Astrocyte of the cerebellum (primary cell): ENCODE results near the gene PITHD1.

Experiments
- DNase-seq: peaks from one replicate; pipeline ENCODE4 v3.0.0-alpha.2; 2011; ENCODE audit warnings: low read depth
- H3K4me3 ChIP-seq: 2 replicates; pipeline ENCODE4 v1.5.1; 2011; ENCODE audit warnings: mild to moderate bottlenecking, low read depth, low read length, moderate library complexity
- in situ Hi-C: cut with HindIII; loops from 2 replicates; pipeline ENCODE4 v1.10.0; 2017; ENCODE audit warnings: low sequenced_read_pairs
- TF ChIP-seq, protein P1 (sequence below): IDR thresholded peaks from 2 replicates; pipeline ENCODE4 v1.5.1; 2012; ENCODE audit warnings: low read length, low read depth, moderate library complexity, mild to moderate bottlenecking; ENCODE audit errors: missing control alignments

Gene PITHD1

DNA sequence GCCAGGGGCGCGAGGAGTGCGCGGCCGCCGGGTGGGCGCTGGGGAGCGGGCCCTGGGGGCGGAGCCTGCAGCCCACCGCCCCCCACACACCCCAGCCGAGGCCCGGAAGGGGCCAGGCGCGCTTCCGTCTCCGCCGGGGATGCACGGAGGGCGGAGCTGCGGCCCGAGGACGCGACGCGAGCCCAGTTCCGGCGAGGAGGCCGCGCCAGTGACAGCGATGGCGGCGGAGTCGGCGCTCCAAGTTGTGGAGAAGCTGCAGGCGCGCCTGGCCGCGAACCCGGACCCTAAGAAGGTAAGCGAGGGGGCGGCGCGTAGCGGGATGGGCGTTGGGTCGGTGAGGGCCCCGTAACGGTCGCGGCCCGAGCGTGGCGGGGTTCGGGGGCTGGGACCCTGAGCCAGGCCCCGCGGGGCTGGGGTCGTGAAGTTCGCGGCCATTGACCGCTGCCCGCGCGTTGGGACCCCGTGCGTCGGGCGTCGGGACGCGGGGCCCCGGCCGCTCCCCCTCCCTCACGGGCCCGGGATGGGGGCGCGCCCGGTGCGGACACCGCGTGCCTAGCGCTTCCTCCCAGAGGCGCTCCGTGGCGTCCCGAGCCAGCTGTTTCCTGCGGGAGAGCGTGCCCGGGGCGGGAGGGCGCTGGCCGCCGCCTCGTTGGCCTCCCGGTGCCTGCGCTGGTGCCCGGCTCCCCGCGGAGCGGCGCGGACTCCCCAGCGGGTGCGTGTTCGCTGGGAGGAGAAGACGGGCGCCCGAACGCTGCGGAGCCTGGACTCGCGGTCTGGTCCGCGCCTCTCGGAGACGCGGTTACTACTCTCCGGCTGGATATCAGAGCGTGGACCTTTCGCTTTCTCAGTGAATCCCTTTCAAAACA lies 34.7 kb upstream of the PITHD1 start, which contains the start of gene ELOA:
Gene ELOA (plus strand): TSS at position 185 of the 866 bp plus-strand sequence. CDS start 33 bp downstream, at position 218.
- in situ Hi-C loops = no loop called here
- peak within 1 kb of the TSS; percentile 77 for H3K4me3 ChIP-seq
- no peak for DNase-seq
- TF ChIP-seq, protein P1, sequence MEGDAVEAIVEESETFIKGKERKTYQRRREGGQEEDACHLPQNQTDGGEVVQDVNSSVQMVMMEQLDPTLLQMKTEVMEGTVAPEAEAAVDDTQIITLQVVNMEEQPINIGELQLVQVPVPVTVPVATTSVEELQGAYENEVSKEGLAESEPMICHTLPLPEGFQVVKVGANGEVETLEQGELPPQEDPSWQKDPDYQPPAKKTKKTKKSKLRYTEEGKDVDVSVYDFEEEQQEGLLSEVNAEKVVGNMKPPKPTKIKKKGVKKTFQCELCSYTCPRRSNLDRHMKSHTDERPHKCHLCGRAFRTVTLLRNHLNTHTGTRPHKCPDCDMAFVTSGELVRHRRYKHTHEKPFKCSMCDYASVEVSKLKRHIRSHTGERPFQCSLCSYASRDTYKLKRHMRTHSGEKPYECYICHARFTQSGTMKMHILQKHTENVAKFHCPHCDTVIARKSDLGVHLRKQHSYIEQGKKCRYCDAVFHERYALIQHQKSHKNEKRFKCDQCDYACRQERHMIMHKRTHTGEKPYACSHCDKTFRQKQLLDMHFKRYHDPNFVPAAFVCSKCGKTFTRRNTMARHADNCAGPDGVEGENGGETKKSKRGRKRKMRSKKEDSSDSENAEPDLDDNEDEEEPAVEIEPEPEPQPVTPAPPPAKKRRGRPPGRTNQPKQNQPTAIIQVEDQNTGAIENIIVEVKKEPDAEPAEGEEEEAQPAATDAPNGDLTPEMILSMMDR = no peak

DNA sequence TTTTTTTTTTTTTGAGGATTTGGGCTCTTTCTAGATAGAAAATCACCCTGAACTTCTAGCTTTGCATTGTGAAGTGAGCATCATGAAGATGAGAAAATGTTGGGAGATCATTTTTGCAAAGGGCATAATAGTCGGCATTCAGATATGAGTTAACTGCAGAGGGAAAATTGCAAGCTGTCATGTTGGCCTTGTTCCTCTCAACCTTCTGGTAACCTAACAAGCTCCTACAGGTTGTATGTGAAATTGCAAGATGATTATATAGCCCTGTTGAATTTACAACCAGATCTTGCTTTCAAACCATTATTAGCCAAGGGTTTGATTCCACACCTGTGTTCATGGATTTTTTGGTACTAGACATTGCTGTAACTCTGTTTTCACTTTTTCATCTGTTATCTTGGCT lies 32.7 kb upstream of the PITHD1 start:
- in situ Hi-C loops = no loop called here
- TF ChIP-seq, protein P1 = peak; percentile 41
- no peak for DNase-seq
- no peak overlapping the region for H3K4me3 ChIP-seq

DNA sequence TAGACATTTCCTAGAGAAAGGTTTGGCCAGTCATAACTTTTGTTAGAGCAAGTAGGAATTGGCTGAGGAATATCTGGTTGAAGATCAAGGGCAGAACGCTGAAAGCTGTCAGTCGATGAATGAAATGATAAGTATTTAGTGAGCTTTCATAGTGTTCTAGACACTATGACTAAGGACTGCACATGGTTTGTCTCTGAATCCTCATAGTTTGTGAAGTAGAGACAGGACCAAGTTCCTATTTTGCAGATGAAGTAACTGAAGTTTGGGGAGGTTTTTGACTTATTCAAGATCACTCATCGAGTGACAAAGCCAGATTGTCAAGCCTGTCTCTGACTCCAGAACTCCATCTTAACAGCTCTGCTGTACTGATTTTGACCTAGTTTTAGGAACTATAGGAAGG lies 30.2 kb upstream of the PITHD1 start:
- TF ChIP-seq, protein P1 = no peak
- H3K4me3 ChIP-seq = no peak overlapping the region
- DNase-seq = no peak
- in situ Hi-C loops = no loop called here

DNA sequence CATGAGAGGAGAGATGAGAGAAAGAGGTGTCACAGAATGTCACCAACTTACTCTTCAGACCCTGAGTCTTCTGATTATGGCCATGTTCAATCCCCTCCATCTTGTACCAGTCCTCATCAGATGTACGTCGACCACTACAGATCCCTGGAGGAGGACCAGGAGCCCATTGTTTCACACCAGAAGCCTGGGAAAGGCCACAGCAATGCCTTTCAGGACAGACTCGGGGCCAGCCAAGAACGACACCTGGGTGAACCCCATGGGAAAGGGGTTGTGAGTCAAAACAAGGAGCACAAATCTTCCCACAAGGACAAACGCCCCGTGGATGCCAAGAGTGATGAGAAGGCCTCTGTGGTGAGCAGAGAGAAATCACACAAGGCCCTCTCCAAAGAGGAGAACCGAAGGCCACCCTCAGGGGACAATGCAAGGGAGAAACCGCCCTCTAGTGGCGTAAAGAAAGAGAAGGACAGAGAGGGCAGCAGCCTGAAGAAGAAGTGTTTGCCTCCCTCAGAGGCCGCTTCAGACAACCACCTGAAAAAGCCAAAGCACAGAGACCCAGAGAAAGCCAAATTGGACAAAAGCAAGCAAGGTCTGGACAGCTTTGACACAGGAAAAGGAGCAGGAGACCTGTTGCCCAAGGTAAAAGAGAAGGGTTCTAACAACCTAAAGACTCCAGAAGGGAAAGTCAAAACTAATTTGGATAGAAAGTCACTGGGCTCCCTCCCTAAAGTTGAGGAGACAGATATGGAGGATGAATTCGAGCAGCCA lies 27.0 kb upstream of the PITHD1 start:
- in situ Hi-C loops = no loop called here
- H3K4me3 ChIP-seq = no peak overlapping the region
- TF ChIP-seq, protein P1 = peak; percentile 74
- DNase-seq = peak; percentile 24

DNA sequence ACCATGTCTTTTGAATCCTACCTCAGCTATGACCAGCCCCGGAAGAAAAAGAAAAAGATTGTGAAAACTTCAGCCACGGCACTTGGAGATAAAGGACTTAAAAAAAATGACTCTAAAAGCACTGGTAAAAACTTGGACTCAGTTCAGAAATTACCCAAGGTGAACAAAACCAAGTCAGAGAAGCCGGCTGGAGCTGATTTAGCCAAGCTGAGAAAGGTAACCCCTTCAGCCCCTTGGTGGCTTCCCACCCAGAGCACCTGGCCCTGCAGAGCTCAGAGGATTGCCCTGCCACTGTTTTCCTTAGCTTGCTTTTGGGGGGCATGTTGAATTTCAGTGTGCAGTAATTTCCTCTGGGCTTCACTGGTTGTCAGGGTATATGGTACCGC lies 26.4 kb upstream of the PITHD1 start:
- in situ Hi-C loops = no loop called here
- DNase-seq = no peak
- TF ChIP-seq, protein P1 = no peak
- no peak overlapping the region for H3K4me3 ChIP-seq

DNA sequence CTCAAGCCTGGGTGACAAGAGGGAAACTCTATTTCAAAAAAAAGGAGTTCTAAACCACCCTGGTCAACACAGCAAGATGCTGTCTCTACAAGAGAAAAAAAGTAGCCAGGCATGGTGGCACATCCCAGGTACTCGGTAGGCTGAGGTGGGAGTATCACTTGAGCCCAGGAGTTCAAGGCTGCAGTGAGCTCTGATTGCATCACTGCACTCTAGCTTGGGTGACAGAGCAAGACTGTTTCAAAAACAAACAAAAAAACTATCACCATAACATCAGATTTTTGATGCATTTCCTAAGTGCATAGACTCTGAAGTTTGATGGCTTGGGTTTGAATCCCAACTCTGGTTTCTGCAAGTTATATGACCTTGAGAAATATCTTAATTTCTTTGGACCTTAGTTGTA lies 25.3 kb upstream of the PITHD1 start:
- in situ Hi-C loops = no loop called here
- no peak for DNase-seq
- H3K4me3 ChIP-seq = no peak overlapping the region
- TF ChIP-seq, protein P1 = no peak
